Colonic mucosa (tissue), 4 donors: ENCODE measurements around the gene PWWP2A. TPM values are rescaled to one million over a fixed set of nuclear protein-coding genes. Genes with fewer than 3 reads are reported as not detected.

Source experiments
- DNase-seq: peaks from one replicate; pipeline ENCODE4 v3.0.0-alpha.2; 2020
- H3K27ac ChIP-seq: fragments of 200-600 bp; one replicate; pipeline ENCODE4 v1.8.0; 2021
- H3K27me3 ChIP-seq: fragments of 200-600 bp; one replicate; pipeline ENCODE4 v1.8.0; 2021
- H3K36me3 ChIP-seq: fragments of 200-600 bp; one replicate; pipeline ENCODE4 v1.8.0; 2021
- H3K4me1 ChIP-seq: fragments of 200-600 bp; one replicate; pipeline ENCODE4 v1.8.0; 2021; ENCODE audit warnings: mild to moderate bottlenecking
- H3K4me3 ChIP-seq: fragments of 200-600 bp; one replicate; pipeline ENCODE4 v1.8.0; 2021
- H3K9ac ChIP-seq, 2 donors: one replicate each; pipeline ENCODE4 v1.7.0; 2013; ENCODE audit warnings: control low read depth in 2 of 2, low read depth in 2 of 2, low read length in 2 of 2
- H3K9me3 ChIP-seq: fragments of 200-600 bp; one replicate; pipeline ENCODE4 v1.8.0; 2021
- CTCF ChIP-seq: fragments of 200-600 bp; IDR thresholded peaks from one replicate; pipeline ENCODE4 v1.8.0; 2022; ENCODE audit warnings: antibody characterized with exemption, mild to moderate bottlenecking
- intact Hi-C: fragments of 100-400 bp; cut with DNase I; formaldehyde crosslinking; loops from one replicate; pipeline ENCODE4 v1.14.1; 2022
- total RNA-seq, 2 donors: library from RNA; stranded (reverse); fragmentation: NEBNext Ultra II Directional in 1 of 2; extraction: Animal tissue kit (Norgen Biotek cat#: 25700) in 1 of 2; gene quantifications; one replicate each; pipeline ENCODE4 v1.2.1, GENCODE V29; 2021
- donor health status: healthy.
- donor health status: DM: no; HTN: no; CAD: no.
- donor health status: DM: no; HTN: no; CAD: no.

PWWP2A gene
- total RNA-seq, 2 donors from 2014 or later, result 44.0 to 47.6 TPM

- no peak overlapping the region for H3K4me3 ChIP-seq
- H3K9me3 ChIP-seq, result no peaks in the 10 kb centered on the region
- intact Hi-C loops, result no loop called here
- no peaks in the 10 kb centered on the region for H3K27me3 ChIP-seq
- H3K4me1 ChIP-seq, result no peaks in the 10 kb centered on the region
- H3K9ac ChIP-seq, result no peak overlapping the region
- no peaks in the 10 kb centered on the region for H3K36me3 ChIP-seq
- H3K27ac ChIP-seq, result no peak overlapping the region
- no peak for DNase-seq
- no peak for TF ChIP-seq CTCF
Observed at GRCh38 chr5:160082614-160083500, 36.4 kb downstream of the PWWP2A start.

GRCh38 chr5:160081495-160081894 lies 37.8 kb downstream of the PWWP2A start:
- Histone ChIP-seq H3K27me3 (no peaks in the 10 kb centered on the region), H3K27ac (no peak overlapping the region), H3K36me3 (no peaks in the 10 kb centered on the region), H3K4me3 (no peak overlapping the region), H3K4me1 (no peaks in the 10 kb centered on the region), H3K9me3 (no peaks in the 10 kb centered on the region), H3K9ac (no peak overlapping the region)
- no peak for DNase-seq
- TF ChIP-seq CTCF, result no peak
- intact Hi-C loops, result no loop called here

- H3K27ac ChIP-seq, result peak overlapping the region; percentile 31
- no peaks in the 10 kb centered on the region for H3K36me3 ChIP-seq
Observed at GRCh38 chr5:160079753-160080152, 39.5 kb downstream of the PWWP2A start.

GRCh38 chr5:160076997-160077396 lies 42.3 kb downstream of the PWWP2A start:
- Histone ChIP-seq H3K4me1 (no peaks in the 10 kb centered on the region), H3K4me3 (no peak overlapping the region), H3K9me3 (no peaks in the 10 kb centered on the region), H3K27ac (no peak overlapping the region), H3K9ac (no peak overlapping the region), H3K27me3 (no peaks in the 10 kb centered on the region), H3K36me3 (no peaks in the 10 kb centered on the region)
- no peak for TF ChIP-seq CTCF
- DNase-seq, result no peak
- intact Hi-C loops, result no loop called here

More at GRCh38 chr5:160079753-160080152, 39.5 kb downstream of the PWWP2A start:
- DNase-seq, result no peak
- Histone ChIP-seq H3K4me1 (no peaks in the 10 kb centered on the region), H3K4me3 (no peak overlapping the region), H3K9ac (no peak overlapping the region), H3K9me3 (no peaks in the 10 kb centered on the region), H3K27me3 (no peaks in the 10 kb centered on the region)
- intact Hi-C loops, result no loop called here
- TF ChIP-seq CTCF, result no peak

GRCh38 chr5:160075073-160075472 lies 44.2 kb downstream of the PWWP2A start:
- intact Hi-C loops, result no loop called here
- no peak for DNase-seq
- Histone ChIP-seq H3K36me3 (no peaks in the 10 kb centered on the region), H3K9me3 (no peaks in the 10 kb centered on the region), H3K27ac (no peak overlapping the region), H3K4me3 (no peak overlapping the region), H3K4me1 (no peaks in the 10 kb centered on the region), H3K9ac (no peak overlapping the region), H3K27me3 (no peaks in the 10 kb centered on the region)
- TF ChIP-seq CTCF, result no peak
